GM18508 (cell line): Measurements from ENCODE around the gene RPL10.

Experiments
- ATAC-seq: cut with Tn5 transposase; IDR thresholded peaks from one replicate; pipeline ENCODE4 v1.9.1; 2021; ENCODE audit warnings: moderate number of reproducible peaks; ENCODE audit not compliant: insufficient read depth, unreplicated experiment

Gene RPL10

GRCh38 chrX:154443992-154444754, 46.0 kb downstream of the RPL10 start, which contains the start of gene FAM50A:
Gene FAM50A (plus strand): TSS chrX:154444141. CDS start chrX:154444236, 95 bp downstream.
- ATAC-seq = no peak

- no peak for ATAC-seq
These were observed 46.6 kb downstream of the RPL10 start for GRCh38 chrX:154444755-154445246.

- ATAC-seq = no peak
These were observed 47.6 kb downstream of the RPL10 start for GRCh38 chrX:154445776-154446175.

- no peak for ATAC-seq
These were observed 48.3 kb downstream of the RPL10 start for GRCh38 chrX:154446430-154446829.

- no peak for ATAC-seq
These were observed 50.3 kb downstream of the RPL10 start for GRCh38 chrX:154448484-154448883.

GRCh38 chrX:154449618-154450017, 51.4 kb downstream of the RPL10 start:
- ATAC-seq = no peak

- ATAC-seq = no peak
These were observed 52.1 kb downstream of the RPL10 start for GRCh38 chrX:154450312-154450711.
